Activated naive CD4-positive, alpha-beta T cell treated with anti-CD3 and anti-CD28 coated beads for 36 hours (primary cell): ENCODE data around the gene ZNHIT2. TPM values are rescaled to one million over a fixed set of nuclear protein-coding genes. Genes with fewer than 3 reads are reported as not detected.

Experiments
- CTCF ChIA-PET: fragments of 350-600 bp; sonication (Branson Sonifier 250); formaldehyde crosslinking; loops from one replicate; lab custom pipeline; 2021; ENCODE audit warnings: antibody characterized with exemption; lab: Charles Lee
- DNase-seq: peaks from one replicate; pipeline ENCODE4 v3.0.0-alpha.2; 2020
- H3K27ac Mint-ChIP-seq: one replicate; pipeline ENCODE4 v1.8.0; 2021; ENCODE audit warnings: mild to moderate bottlenecking, mixed read lengths
- H3K27me3 Mint-ChIP-seq: one replicate; pipeline ENCODE4 v1.8.0; 2021; ENCODE audit warnings: low read depth, mixed read lengths
- H3K36me3 Mint-ChIP-seq: one replicate; pipeline ENCODE4 v1.8.0; 2021; ENCODE audit warnings: low read depth, mixed read lengths
- H3K4me1 Mint-ChIP-seq: one replicate; pipeline ENCODE4 v1.8.0; 2021; ENCODE audit warnings: low read depth, mixed read lengths
- H3K4me3 Mint-ChIP-seq: one replicate; pipeline ENCODE4 v1.8.0; 2021; ENCODE audit warnings: mild to moderate bottlenecking, moderate library complexity, mixed read lengths
- H3K9me3 Mint-ChIP-seq: one replicate; pipeline ENCODE4 v1.8.0; 2021; ENCODE audit warnings: mixed read lengths
- intact Hi-C: fragments of 100-400 bp; cut with micrococcal nuclease; formaldehyde crosslinking; loops from one replicate; pipeline ENCODE4 v1.15.1; 2023
- total RNA-seq, 2 experiments: library from RNA; stranded (reverse); gene quantifications; one replicate each; pipeline ENCODE4 v1.2.3, GENCODE V29; 2021

Gene ZNHIT2
- 1 to 10 TPM; 5.6 to 6.1 TPM for total RNA-seq

DNA sequence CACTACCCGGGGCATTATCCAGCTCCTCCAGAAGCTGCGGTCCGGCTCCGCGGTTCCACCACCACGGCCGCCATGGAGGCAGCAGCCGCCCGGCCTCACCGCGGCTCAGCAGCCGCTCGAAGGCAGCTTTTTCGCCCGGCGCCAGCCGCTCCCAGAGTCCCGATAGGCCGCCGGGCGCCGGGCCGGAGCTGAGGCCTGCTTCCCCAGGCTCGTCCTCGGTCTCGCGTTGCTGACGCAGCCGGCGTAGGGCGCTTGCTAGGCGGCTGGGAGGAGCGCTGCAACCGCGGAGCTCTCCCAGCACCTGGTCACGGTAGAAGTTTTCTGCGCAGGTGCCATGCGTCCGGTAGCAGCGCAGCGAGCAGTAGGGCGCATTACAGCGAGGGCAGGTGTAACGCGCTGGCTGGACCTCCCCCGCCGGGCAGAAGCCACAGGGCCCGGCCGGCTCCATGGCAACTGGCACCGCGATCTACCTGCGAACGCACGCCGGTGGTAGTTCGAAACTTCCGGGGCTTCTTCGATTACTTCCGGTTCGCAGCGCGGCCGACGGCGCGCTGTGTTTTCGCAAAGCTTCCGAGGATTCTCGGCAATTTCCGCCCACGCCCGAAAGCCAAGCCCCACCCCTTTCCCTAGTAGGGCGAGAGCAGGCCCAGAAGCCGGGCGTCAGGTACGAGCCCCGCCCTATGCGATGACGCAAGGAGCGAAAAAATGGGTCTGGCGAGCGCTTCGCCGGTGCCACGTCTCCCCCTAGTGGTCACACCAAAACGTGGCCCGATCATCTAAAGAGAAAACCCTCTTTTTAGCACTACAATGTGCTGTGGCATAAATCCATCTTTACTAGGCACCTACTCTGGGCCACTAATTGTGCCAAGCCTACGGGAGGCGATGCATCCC, at the start of gene ZNHIT2:
Gene ZNHIT2 (minus strand): TSS at position 496 of the 891 bp plus-strand sequence. CDS start 48 bp downstream, at position 448.
- Mint-ChIP-seq H3K27me3 (no peaks in the 10 kb centered on the region), H3K27ac (peak within 1 kb of the TSS; percentile 87), H3K36me3 (peaks cover 36% of the 10 kb centered on the region), H3K4me3 (peak within 1 kb of the TSS; percentile 87), H3K9me3 (no peaks in the 10 kb centered on the region), H3K4me1 (peaks cover 66% of the 10 kb centered on the region)
- intact Hi-C loops, result loop anchor here (1.0 to 5.0 kb wide), 10 partner anchors 7 to 339 kb away; partner anchors contain the start of genes ATG2A, CDCA5, MAJIN and SF1
- peak; percentile 100 for DNase-seq
- CTCF ChIA-PET, result interaction anchor here (0.6 to 2.7 kb wide), 10 partner anchors 14 to 383 kb away, joined by 3 to 14 read pairs (median 4); partner anchors contain the start of gene ARL2

DNA sequence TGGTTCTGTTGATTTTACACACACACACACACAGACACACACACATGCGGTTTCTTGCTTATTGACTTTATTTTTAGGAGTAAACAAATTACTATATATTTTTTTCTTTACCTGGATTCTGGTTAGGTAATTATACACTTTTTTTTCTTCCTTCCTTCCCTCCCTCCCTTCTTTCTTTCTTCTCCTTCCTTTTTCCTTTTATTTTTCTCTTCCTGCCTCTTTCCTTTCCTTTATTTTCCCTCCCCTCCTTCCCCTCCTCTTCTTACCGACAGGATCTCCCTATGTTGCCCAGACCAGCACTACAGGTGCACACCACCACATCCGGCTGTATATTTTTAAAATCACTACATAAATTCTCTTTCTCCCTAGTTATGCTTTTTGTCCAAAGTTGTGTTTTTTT, 49.4 kb upstream of the ZNHIT2 start:
- CTCF ChIA-PET, result no interaction called here
- DNase-seq, result no peak
- H3K36me3 Mint-ChIP-seq, result no peaks in the 10 kb centered on the region
- H3K4me3 Mint-ChIP-seq, result no peak overlapping the region
- no peaks in the 10 kb centered on the region for H3K9me3 Mint-ChIP-seq
- no peaks in the 10 kb centered on the region for H3K27me3 Mint-ChIP-seq
- intact Hi-C loops, result loop anchor here (2.0 kb wide), 1 partner anchor 24 kb away; no protein-coding TSS in a partner anchor
- peaks cover 2% of the 10 kb centered on the region for H3K4me1 Mint-ChIP-seq
- no peak overlapping the region for H3K27ac Mint-ChIP-seq

GRCh38 chr11:65165410-65166317, 48.2 kb upstream of the ZNHIT2 start:
- H3K36me3 Mint-ChIP-seq, result no peaks in the 10 kb centered on the region
- H3K27ac Mint-ChIP-seq, result no peak overlapping the region
- intact Hi-C loops, result loop anchor here (2.0 kb wide), 1 partner anchor 23 kb away; no protein-coding TSS in a partner anchor
- DNase-seq, result no peak
- CTCF ChIA-PET, result no interaction called here
- no peak overlapping the region for H3K4me3 Mint-ChIP-seq
- peaks cover 2% of the 10 kb centered on the region for H3K4me1 Mint-ChIP-seq
- no peaks in the 10 kb centered on the region for H3K9me3 Mint-ChIP-seq
- H3K27me3 Mint-ChIP-seq, result no peaks in the 10 kb centered on the region

GRCh38 chr11:65163684-65164083, 46.2 kb upstream of the ZNHIT2 start:
- Mint-ChIP-seq H3K27me3 (no peaks in the 10 kb centered on the region), H3K4me1 (peaks cover 2% of the 10 kb centered on the region), H3K4me3 (no peak overlapping the region), H3K36me3 (no peaks in the 10 kb centered on the region), H3K27ac (no peak overlapping the region), H3K9me3 (no peaks in the 10 kb centered on the region)
- intact Hi-C loops, result no loop called here
- CTCF ChIA-PET, result no interaction called here
- no peak for DNase-seq

- CTCF ChIA-PET, result no interaction called here
- Mint-ChIP-seq H3K36me3 (no peaks in the 10 kb centered on the region), H3K4me1 (no peaks in the 10 kb centered on the region), H3K27ac (no peak overlapping the region), H3K27me3 (no peaks in the 10 kb centered on the region), H3K4me3 (no peak overlapping the region), H3K9me3 (no peaks in the 10 kb centered on the region)
- intact Hi-C loops, result no loop called here
- no peak for DNase-seq
Observed at GRCh38 chr11:65160643-65161042, 43.1 kb upstream of the ZNHIT2 start.

DNA sequence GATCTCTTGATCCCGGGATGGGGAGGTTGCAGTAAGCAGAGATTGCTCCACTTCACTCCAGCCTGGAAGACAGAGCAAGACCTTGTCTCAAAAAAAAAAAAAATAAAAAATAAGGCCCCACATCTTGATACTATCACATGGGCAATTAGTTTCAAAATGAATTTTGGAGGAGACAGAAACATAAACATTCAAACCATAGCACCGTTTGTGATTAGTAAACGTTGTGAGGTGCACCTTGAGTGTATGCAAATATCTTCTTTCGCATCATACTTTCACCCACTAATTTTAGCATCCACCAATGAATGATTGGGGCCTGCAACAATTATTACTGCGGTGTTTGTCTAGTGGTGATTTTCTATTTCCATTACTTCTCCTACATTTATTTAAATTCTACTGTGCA, 41.5 kb upstream of the ZNHIT2 start:
- CTCF ChIA-PET, result no interaction called here
- Mint-ChIP-seq H3K4me1 (no peaks in the 10 kb centered on the region), H3K4me3 (no peak overlapping the region), H3K9me3 (no peaks in the 10 kb centered on the region), H3K36me3 (no peaks in the 10 kb centered on the region), H3K27me3 (no peaks in the 10 kb centered on the region), H3K27ac (no peak overlapping the region)
- no peak for DNase-seq
- intact Hi-C loops, result no loop called here

- Mint-ChIP-seq H3K4me3 (no peak overlapping the region), H3K27ac (no peak overlapping the region), H3K9me3 (no peaks in the 10 kb centered on the region), H3K4me1 (no peaks in the 10 kb centered on the region), H3K36me3 (no peaks in the 10 kb centered on the region), H3K27me3 (no peaks in the 10 kb centered on the region)
- no peak for DNase-seq
- intact Hi-C loops, result no loop called here
- CTCF ChIA-PET, result interaction anchor here (0.6 kb wide), 2 partner anchors 23 to 85 kb away, joined by 3 read pairs; partner anchors contain the start of gene SYVN1
Observed at GRCh38 chr11:65157336-65157735, 39.8 kb upstream of the ZNHIT2 start.

DNA sequence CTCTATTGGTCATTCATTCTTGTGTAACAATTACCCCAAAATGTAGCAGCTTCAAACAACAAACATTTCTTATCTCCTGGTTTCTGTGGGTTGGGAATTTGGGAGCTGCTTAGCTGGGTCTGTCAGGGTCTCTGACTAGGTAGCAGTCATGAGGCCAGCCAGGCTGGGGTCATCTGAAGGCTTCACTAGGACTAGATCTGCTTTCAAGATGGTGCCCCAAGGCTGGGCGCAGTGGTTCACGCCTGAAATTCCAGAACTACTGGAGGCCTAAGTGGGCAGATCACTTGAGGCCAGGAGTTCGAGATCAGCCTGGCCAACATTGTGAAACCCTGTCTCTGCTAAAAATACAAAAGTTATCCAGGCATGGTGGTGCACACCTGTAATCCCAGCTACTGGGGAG, 39.4 kb upstream of the ZNHIT2 start:
- H3K4me3 Mint-ChIP-seq, result no peak overlapping the region
- no peaks in the 10 kb centered on the region for H3K9me3 Mint-ChIP-seq
- no peak for DNase-seq
- CTCF ChIA-PET, result no interaction called here
- intact Hi-C loops, result no loop called here
- no peak overlapping the region for H3K27ac Mint-ChIP-seq
- no peaks in the 10 kb centered on the region for H3K4me1 Mint-ChIP-seq
- H3K36me3 Mint-ChIP-seq, result no peaks in the 10 kb centered on the region
- no peaks in the 10 kb centered on the region for H3K27me3 Mint-ChIP-seq

DNA sequence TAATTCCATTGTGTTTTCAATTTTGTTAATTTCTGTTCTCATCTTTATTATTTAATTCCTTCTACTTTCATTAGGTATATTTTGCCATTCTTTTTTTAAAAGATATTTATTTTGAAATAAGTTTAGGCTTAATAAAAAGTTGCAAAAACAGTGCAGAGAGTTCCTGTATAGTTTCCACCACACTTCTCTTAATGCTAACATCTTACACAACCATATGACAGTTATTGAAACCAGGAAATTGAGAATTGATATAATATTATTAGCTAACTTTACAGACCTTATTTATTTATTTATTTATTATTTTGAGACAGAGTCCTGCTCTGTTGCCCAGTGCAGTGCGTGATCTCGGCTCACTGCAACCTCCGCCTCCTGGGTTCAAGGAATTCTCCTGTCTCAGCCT, 38.8 kb upstream of the ZNHIT2 start:
- intact Hi-C loops, result no loop called here
- Mint-ChIP-seq H3K4me3 (no peak overlapping the region), H3K36me3 (no peaks in the 10 kb centered on the region), H3K4me1 (no peaks in the 10 kb centered on the region), H3K9me3 (no peaks in the 10 kb centered on the region), H3K27ac (no peak overlapping the region), H3K27me3 (no peaks in the 10 kb centered on the region)
- DNase-seq, result no peak
- CTCF ChIA-PET, result no interaction called here

DNA sequence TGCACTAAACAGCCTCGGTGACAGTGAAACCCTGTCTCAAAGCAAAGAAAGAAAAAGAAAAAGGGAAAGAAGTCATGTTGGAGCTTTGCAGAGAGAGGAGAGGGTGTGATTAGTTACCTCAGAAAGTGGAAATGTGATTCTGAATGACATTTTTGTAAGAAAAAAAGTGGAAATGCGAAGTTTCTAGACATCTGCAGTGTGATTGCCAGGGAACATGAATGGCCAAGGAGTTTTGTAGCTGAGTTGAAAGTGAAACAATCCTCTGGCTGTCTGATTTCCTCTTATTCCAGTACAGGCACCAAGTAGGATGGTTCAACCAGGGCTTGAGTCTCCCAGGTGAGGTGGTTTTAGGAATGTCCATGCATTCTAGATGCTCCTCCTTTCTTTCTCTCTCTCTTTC, 34.6 kb upstream of the ZNHIT2 start:
- no peak overlapping the region for H3K4me3 Mint-ChIP-seq
- no peak overlapping the region for H3K27ac Mint-ChIP-seq
- CTCF ChIA-PET, result no interaction called here

DNA sequence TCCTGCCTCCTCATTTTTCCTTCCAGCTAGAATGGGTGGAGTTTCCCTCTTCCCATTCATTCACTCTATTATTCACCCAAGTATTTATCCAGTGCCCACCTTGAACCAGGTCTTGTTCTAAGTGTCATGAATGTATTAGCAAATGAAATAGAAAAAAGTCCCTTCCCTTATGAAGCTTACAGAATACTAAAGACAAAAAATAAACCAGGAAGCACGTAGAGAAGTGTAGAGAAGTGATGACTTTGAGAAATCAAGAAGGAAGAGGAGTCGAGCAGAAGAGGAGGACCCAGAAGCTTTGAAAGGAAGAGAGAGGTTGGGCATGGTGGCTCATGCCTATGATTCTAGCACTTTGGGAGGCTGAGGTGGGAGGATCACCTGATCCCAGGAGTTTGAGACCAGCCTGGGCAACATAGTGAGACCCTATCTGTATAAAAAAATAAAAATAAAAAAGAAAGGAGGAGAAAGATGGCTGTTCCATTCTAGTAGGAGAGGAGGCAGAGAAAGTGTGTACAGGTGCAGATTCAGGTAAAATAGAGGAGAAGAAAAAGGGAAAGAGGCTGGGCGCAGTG, 33.9 kb upstream of the ZNHIT2 start:
- intact Hi-C loops, result no loop called here
- Mint-ChIP-seq H3K36me3 (no peaks in the 10 kb centered on the region), H3K9me3 (no peaks in the 10 kb centered on the region), H3K27ac (no peak overlapping the region), H3K27me3 (no peaks in the 10 kb centered on the region), H3K4me3 (no peak overlapping the region), H3K4me1 (no peaks in the 10 kb centered on the region)
- CTCF ChIA-PET, result no interaction called here
- no peak for DNase-seq

More for the DNA sequence above, 34.6 kb upstream of the ZNHIT2 start:
- DNase-seq, result no peak
- Mint-ChIP-seq H3K36me3 (no peaks in the 10 kb centered on the region), H3K4me1 (no peaks in the 10 kb centered on the region), H3K9me3 (no peaks in the 10 kb centered on the region), H3K27me3 (no peaks in the 10 kb centered on the region)
- intact Hi-C loops, result no loop called here
